Activated naive CD4-positive, alpha-beta T cell treated with Interleukin-2 at 50 U/mL for 16 hours (primary cell): Measurements from ENCODE around the gene RAB6A.
"Not testable (repeated sequence)": the region's sequence is repeated elsewhere in the genome, so short reads cannot be mapped to it uniquely, and the experiment has no call there.

ENCODE experiments used
- DNase-seq: peaks from one replicate; pipeline ENCODE4 v3.0.0-alpha.2; 2020

RAB6A gene

GRCh38 chr11:73761403-73761945, 600 bp upstream of the RAB6A start:
- DNase-seq, result peak; percentile 4

GRCh38 chr11:73760135-73760678, 667 bp downstream of the RAB6A start:
- no peak for DNase-seq

- DNase-seq, result no peak
These were observed 1.2 kb downstream of the RAB6A start for GRCh38 chr11:73759610-73760134.

GRCh38 chr11:73758451-73758850, 2.4 kb downstream of the RAB6A start:
- no peak for DNase-seq

GRCh38 chr11:73757598-73757997, 3.3 kb downstream of the RAB6A start:
- no peak for DNase-seq

- DNase-seq, result no peak
These were observed 5.2 kb downstream of the RAB6A start for GRCh38 chr11:73755670-73756069.

GRCh38 chr11:73753938-73754337, 6.9 kb downstream of the RAB6A start:
- no peak for DNase-seq

GRCh38 chr11:73752903-73753302, 8.0 kb downstream of the RAB6A start:
- no peak for DNase-seq

GRCh38 chr11:73752216-73752867, 8.5 kb downstream of the RAB6A start:
- DNase-seq, result no peak

- not testable (repeated sequence) for DNase-seq
These were observed 10.0 kb downstream of the RAB6A start for GRCh38 chr11:73750862-73751261.

- no peak for DNase-seq
These were observed 10.6 kb downstream of the RAB6A start for GRCh38 chr11:73750228-73750627.

- no peak for DNase-seq
These were observed 11.8 kb downstream of the RAB6A start for GRCh38 chr11:73749118-73749517.

GRCh38 chr11:73748300-73748699, 12.6 kb downstream of the RAB6A start:
- DNase-seq, result no peak

GRCh38 chr11:73747762-73748161, 13.1 kb downstream of the RAB6A start:
- no peak for DNase-seq

GRCh38 chr11:73746701-73747100, 14.2 kb downstream of the RAB6A start:
- DNase-seq, result no peak

GRCh38 chr11:73743045-73743444, 17.8 kb downstream of the RAB6A start:
- DNase-seq, result no peak

- not testable (repeated sequence) for DNase-seq
These were observed 24.9 kb downstream of the RAB6A start for GRCh38 chr11:73735959-73736358.

GRCh38 chr11:73734993-73735392, 25.9 kb downstream of the RAB6A start:
- DNase-seq, result no peak

- DNase-seq, result not testable (repeated sequence)
These were observed 26.9 kb downstream of the RAB6A start for GRCh38 chr11:73734011-73734410.

GRCh38 chr11:73732936-73733335, 27.9 kb downstream of the RAB6A start:
- DNase-seq, result not testable (repeated sequence)

- no peak for DNase-seq
These were observed 31.2 kb downstream of the RAB6A start for GRCh38 chr11:73729594-73730206.

GRCh38 chr11:73728000-73728399, 32.9 kb downstream of the RAB6A start:
- no peak for DNase-seq

GRCh38 chr11:73726825-73727224, 34.0 kb downstream of the RAB6A start:
- DNase-seq, result no peak

GRCh38 chr11:73717136-73717535, 43.7 kb downstream of the RAB6A start:
- no peak for DNase-seq
